GM08714 (cell line): ENCODE measurements around the gene NOL4L.
"Not testable (repeated sequence)": the region's sequence is repeated elsewhere in the genome, so short reads cannot be mapped to it uniquely, and the experiment has no call there.

Experiments used
- H3K4me3 ChIP-seq: fragments of 200-500 bp; sonication (Bioruptor generic); 2 replicates; pipeline ENCODE4 v1.5.1; 2014; ENCODE audit warnings: mild to moderate bottlenecking, low read length, inconsistent platforms
- ZNF274 ChIP-seq: IDR thresholded peaks from 2 replicates; pipeline ENCODE4 v1.6.1; 2012; ENCODE audit warnings: mild to moderate bottlenecking, low read depth, low read length

NOL4L gene

DNA sequence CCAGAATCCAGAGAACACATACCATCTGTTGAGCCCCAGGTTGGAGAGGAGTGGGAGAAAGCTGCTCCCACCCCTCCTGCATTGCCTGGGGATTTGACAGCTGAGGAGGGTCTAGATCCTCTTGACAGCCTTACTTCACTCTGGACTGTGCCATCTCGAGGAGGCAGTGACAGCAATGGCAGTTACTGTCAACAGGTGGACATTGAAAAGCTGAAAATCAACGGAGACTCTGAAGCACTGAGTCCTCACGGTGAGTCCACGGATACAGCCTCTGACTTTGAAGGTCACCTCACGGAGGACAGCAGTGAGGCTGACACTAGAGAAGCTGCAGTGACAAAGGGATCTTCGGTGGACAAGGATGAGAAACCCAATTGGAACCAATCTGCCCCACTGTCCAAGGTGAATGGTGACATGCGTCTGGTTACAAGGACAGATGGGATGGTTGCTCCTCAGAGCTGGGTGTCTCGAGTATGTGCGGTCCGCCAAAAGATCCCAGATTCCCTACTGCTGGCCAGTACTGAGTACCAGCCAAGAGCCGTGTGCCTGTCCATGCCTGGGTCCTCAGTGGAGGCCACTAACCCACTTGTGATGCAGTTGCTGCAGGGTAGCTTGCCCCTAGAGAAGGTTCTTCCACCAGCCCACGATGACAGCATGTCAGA lies 149.6 kb downstream of the NOL4L start:
- TF ChIP-seq ZNF274, result no peak

GRCh38 chr20:32434434-32434833 lies 150.7 kb downstream of the NOL4L start:
- no peak overlapping the region for H3K4me3 ChIP-seq
- TF ChIP-seq ZNF274, result no peak

More for the DNA sequence above, 149.6 kb downstream of the NOL4L start:
- H3K4me3 ChIP-seq, result no peak overlapping the region

DNA sequence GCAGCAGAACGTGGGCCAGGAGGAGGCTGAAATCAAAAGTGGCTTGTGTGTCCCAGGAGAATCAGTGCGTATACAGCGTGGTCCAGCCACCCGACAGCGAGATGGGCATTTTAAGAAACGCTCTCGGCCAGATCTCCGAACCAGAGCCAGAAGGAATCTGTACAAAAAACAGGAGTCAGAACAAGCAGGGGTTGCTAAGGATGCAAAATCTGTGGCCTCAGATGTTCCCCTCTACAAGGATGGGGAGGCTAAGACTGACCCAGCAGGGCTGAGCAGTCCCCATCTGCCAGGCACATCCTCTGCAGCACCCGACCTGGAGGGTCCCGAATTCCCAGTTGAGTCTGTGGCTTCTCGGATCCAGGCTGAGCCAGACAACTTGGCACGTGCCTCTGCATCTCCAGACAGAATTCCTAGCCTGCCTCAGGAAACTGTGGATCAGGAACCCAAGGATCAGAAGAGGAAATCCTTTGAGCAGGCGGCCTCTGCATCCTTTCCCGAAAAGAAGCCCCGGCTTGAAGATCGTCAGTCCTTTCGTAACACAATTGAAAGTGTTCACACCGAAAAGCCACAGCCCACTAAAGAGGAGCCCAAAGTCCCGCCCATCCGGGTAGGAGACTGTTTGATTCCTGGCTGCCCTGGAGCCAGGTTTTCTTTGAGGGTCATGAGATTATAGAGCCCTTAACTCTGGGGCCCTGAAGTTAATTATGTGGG lies 151.7 kb downstream of the NOL4L start:
- no peak for TF ChIP-seq ZNF274
- no peak overlapping the region for H3K4me3 ChIP-seq

DNA sequence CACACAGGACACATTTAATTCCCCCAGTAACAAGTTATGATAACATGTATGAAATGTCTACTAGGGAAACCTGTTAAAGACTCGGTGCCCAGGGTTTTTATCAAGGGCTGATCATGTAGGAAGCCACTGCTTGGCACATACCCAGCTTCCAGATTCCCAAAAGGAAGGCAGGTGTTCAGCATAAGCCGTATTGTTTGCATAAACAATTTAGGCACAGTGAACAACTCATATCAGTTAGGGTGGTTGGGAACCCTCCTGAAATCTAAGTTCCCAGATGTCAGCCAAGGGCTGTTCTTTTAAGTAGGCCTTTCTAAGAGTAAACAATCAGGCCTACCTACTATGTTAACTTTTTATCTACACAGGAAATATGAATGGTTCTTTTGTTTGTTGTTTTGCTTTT lies 152.9 kb downstream of the NOL4L start:
- no peak for TF ChIP-seq ZNF274

GRCh38 chr20:32431457-32431856 lies 153.7 kb downstream of the NOL4L start:
- no peak overlapping the region for H3K4me3 ChIP-seq
- TF ChIP-seq ZNF274, result no peak

More for the DNA sequence above, 152.9 kb downstream of the NOL4L start:
- H3K4me3 ChIP-seq, result no peak overlapping the region

GRCh38 chr20:32429745-32430360 lies 155.3 kb downstream of the NOL4L start:
- no peak overlapping the region for H3K4me3 ChIP-seq
- TF ChIP-seq ZNF274, result no peak

GRCh38 chr20:32429343-32429742 lies 155.8 kb downstream of the NOL4L start:
- H3K4me3 ChIP-seq, result no peak overlapping the region
- no peak for TF ChIP-seq ZNF274

DNA sequence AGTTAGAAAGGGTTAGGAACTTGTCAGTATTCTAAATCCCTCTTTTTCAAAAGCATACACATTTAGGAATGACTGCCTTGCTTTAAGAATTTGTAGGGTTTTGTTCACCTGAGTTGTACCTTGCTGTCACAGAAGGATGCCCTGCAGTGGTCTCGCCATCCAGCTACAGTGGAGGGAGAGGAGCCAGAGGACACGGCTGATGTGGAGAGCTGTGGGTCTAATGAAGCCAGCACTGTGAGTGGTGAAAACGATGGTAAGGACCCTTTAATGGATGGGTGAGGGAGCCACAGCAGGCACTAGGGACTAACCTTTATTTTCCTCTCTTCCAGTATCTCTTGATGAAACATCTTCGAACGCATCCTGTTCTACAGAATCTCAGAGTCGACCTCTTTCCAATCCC lies 157.1 kb downstream of the NOL4L start:
- no peak overlapping the region for H3K4me3 ChIP-seq
- TF ChIP-seq ZNF274, result no peak

DNA sequence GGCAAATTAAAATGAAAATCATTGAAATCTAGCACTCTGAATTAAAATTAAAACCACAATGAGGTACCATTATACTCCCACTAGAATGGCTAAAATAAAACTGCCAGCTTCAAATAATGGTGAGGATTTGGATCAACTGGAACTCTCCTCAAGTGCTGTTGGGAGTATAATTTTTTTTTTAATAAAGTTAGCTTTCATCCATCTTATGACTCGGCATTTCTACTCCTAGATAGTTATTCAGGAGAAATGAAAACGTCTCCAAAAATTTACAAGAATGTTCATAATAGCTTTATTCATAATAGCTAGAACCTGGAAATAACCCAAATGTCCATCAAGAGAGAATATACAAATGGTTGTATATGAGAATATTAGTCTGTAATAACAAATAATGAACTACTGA lies 163.8 kb downstream of the NOL4L start:
- TF ChIP-seq ZNF274, result no peak
- H3K4me3 ChIP-seq, result no peak overlapping the region

DNA sequence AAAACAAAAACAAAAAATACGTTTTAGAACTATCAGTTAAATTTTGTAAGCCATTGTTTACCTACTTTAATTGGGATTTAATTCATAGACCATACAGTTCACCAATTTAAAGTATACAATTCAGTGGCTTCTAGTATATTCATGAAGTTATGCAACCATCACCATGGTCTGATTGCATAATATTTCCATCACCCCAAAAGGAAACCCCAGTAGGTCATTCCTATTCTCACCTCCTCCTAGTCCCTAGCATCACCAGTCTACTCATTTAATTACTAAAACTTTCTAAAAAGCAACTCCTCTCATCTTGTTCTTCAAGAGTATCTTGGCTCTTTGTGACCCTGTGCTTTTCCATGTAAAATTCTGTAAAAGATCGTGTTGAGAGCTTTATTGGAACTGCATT lies 166.8 kb downstream of the NOL4L start:
- TF ChIP-seq ZNF274, result no peak
- no peak overlapping the region for H3K4me3 ChIP-seq

- no peak overlapping the region for H3K4me3 ChIP-seq
- TF ChIP-seq ZNF274, result no peak
Observed at GRCh38 chr20:32416206-32416605, 168.9 kb downstream of the NOL4L start.

GRCh38 chr20:32415494-32415893 lies 169.6 kb downstream of the NOL4L start:
- no peak for TF ChIP-seq ZNF274
- H3K4me3 ChIP-seq, result no peak overlapping the region

DNA sequence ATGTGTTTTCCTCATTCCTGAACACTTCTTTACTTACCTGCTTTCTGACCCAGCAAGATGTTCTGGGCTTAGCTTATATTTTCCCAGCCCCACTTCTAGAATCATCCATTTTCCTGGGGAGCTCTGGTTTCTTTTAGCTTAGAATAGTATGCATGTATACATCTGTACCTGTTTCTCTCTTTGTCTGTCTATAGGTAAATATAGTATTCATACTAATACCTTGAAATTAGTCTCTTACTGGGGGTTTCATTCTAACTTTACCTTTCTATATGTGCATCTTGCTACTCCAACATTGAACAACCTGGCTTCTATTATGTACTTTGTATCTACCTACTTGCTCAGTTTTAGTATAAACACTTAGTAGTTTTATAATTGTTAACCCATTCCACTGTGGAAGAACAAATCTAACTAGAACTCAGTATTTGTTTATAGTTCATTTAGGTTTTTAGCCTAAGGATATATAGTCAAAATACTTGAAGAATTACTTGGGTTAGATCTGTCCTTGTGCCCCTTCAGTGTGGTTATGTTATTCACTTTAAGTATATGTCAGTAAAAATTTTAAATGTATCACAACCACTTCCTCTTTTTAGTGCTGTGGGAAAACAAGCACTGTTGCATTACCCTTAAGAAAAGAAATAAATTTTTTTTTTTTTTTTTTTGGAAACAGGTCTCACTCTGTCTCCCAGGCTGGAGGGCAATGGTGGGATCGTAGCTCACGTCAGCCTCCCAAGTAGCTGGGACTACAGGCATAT lies 173.0 kb downstream of the NOL4L start:
- no peak for TF ChIP-seq ZNF274
- no peak overlapping the region for H3K4me3 ChIP-seq

GRCh38 chr20:32407131-32407750 lies 177.9 kb downstream of the NOL4L start:
- H3K4me3 ChIP-seq, result not testable (repeated sequence)

DNA sequence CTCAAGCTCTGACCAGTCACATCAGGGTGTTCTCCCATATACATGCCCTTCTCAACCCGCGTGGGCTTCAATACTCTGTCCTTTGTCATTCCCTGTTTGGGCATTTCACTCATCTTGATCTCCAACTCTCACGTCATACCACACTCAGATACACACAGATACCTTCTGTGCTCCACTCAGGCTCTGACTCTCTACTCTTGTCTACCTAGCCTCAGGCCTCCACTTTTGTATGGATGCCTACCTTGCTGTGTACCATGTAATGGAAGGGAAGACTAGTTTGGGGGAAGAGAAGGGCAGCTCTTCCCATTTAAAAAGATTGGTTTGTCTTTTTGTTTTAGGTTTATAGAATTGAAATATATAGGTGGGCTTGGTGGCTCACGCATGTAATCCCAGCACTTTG lies 178.4 kb downstream of the NOL4L start:
- no peak overlapping the region for H3K4me3 ChIP-seq
- no peak for TF ChIP-seq ZNF274
